ENCODE data around the gene PRIMA1. TPM values are rescaled to one million over a fixed set of nuclear protein-coding genes. Genes with fewer than 3 reads are reported as not detected.
"Not testable (repeated sequence)": the region's sequence is repeated elsewhere in the genome, so short reads cannot be mapped to it uniquely, and the experiment has no call there.

The PRIMA1 gene
- total RNA-seq, 1 donor from 2014 or later, result not detected

DNA sequence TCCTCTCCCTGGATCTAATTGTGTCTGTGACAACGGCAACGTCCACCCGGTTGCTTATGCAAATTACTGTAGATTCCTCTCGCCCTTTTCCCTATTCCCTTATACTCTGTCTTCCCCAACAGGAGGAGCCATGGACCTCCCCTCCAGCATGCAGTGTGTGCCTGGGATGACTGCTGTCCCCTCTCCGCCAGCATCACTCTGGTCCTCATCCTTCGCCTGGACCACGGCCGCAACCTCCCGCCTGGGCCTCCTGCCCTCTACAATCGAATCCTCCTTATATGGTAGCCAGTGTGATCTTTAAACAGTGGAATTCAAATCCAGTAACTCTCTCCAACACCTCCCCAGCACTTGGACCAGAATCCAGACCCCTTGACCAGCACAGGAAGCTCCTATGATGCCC, 30.6 kb upstream of the PRIMA1 start:
- Mint-ChIP-seq H3K4me1 (no peaks in the 10 kb centered on the region), H3K27ac (no peak overlapping the region), H3K4me3 (no peak overlapping the region), H3K27me3 (peaks cover 8% of the 10 kb centered on the region), H3K9me3 (peaks cover 21% of the 10 kb centered on the region), H3K36me3 (ENCODE audit: low read depth) (no peaks in the 10 kb centered on the region)
- DNase-seq, result no peak
- intact Hi-C loops (cut with micrococcal nuclease), result no loop called here
- CTCF ChIA-PET, result no interaction called here
- TF ChIP-seq, protein P1, sequence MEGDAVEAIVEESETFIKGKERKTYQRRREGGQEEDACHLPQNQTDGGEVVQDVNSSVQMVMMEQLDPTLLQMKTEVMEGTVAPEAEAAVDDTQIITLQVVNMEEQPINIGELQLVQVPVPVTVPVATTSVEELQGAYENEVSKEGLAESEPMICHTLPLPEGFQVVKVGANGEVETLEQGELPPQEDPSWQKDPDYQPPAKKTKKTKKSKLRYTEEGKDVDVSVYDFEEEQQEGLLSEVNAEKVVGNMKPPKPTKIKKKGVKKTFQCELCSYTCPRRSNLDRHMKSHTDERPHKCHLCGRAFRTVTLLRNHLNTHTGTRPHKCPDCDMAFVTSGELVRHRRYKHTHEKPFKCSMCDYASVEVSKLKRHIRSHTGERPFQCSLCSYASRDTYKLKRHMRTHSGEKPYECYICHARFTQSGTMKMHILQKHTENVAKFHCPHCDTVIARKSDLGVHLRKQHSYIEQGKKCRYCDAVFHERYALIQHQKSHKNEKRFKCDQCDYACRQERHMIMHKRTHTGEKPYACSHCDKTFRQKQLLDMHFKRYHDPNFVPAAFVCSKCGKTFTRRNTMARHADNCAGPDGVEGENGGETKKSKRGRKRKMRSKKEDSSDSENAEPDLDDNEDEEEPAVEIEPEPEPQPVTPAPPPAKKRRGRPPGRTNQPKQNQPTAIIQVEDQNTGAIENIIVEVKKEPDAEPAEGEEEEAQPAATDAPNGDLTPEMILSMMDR (IDR thresholded peaks at IDR 0.05), result no peak
- POLR2A ChIA-PET, result no interaction called here
- ATAC-seq (ENCODE audit: low read depth), result no peak

DNA sequence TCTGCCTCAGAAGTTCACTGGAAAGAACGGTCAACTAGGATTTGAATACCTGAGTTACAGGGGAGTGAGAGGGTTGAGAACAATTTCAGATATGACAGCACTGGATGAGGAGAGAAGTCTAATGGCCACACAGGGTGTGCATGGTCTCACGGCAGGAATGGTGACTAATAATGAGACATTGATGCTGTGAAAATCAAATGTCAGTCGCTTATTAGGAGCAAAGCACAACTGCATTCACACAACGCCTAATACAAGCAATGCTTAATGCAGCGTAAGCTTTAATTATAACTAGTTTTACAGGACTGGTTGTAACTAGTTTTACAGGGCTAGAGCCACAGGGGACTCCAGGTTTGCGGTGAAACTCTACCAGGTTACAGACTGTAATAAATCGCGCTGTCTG, 23.4 kb upstream of the PRIMA1 start:
- no peak for DNase-seq
- Mint-ChIP-seq H3K27ac (no peak overlapping the region), H3K4me1 (peaks cover 10% of the 10 kb centered on the region), H3K9me3 (peaks cover 26% of the 10 kb centered on the region), H3K4me3 (no peak overlapping the region), H3K27me3 (no peaks in the 10 kb centered on the region), H3K36me3 (ENCODE audit: low read depth) (no peaks in the 10 kb centered on the region)
- TF ChIP-seq, protein P1 (IDR thresholded peaks at IDR 0.05), result no peak
- POLR2A ChIA-PET, result no interaction called here
- ATAC-seq (ENCODE audit: low read depth), result no peak
- intact Hi-C loops (cut with micrococcal nuclease), result no loop called here
- CTCF ChIA-PET, result no interaction called here

DNA sequence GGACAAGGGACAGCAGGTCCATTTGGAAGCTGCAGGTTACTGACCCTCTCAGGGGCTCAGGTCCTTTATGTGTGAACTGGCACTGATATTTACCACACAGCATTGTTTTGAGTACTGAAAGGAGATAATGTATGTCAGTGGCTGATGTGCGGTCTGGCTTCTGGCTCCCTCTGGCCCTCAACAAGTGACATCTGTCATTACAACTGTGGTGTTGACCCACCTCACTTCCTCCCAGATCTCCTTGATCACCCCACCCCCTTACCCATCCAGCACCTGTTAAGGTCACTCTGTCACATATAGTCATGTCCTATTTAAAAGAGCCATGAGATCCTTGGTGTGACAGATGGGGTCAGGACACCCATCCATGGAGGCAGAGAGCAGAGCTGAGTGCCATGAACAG, 22.7 kb upstream of the PRIMA1 start:
- intact Hi-C loops (cut with micrococcal nuclease), result no loop called here
- ATAC-seq (ENCODE audit: low read depth) (no peak), DNase-seq (no peak)
- no peaks in the 10 kb centered on the region for H3K27me3 Mint-ChIP-seq
- ChIA-PET CTCF (no interaction called here), POLR2A (no interaction called here)
- no peak overlapping the region for H3K27ac Mint-ChIP-seq
- peaks cover 10% of the 10 kb centered on the region for H3K4me1 Mint-ChIP-seq
- peaks cover 24% of the 10 kb centered on the region for H3K9me3 Mint-ChIP-seq
- H3K36me3 Mint-ChIP-seq (ENCODE audit: low read depth), result no peaks in the 10 kb centered on the region
- TF ChIP-seq, protein P1 (IDR thresholded peaks at IDR 0.05), result no peak
- no peak overlapping the region for H3K4me3 Mint-ChIP-seq

DNA sequence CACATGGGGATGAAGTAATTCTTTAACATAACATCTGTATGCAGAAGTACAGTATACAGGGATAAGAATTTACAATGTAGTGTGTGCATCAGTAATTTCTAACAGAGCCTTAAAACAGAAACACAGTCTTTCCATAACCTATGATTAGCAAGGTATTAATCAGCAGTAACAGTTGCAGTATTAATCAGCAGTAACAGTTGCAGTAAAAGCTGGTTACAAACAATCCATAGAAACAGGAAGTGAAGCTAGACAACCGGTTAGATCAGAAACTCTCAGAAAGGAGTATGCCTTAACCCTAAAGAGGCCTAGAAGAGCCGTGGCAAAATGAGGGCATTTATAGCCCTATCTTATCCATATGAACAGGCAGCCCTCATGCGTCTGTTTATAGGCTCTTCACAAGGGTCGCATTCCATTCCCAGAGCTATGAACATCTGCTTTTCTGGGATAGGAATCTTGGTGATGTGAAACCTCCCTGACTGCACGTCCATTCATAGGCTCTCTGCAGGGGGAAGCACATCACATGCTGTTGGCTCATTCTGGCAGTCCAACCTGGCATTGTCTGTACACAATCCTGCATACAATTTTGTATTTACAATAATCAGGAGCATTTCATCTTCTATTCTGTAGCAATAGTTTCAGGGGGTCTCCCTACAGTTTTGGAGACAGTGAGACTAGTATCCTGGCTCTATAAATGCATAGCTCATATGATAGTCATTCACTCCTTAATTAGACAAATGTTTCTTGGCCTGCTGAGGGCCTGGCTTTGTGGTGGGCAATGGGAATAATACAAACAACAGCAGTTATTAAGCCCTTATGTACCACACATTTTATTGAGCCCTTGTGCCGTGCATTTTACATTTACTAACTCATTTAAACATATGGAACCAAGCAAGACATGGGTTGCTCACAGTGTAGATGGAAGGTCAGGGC, 21.5 kb upstream of the PRIMA1 start:
- H3K4me3 Mint-ChIP-seq; intact Hi-C loops (cut with micrococcal nuclease); ATAC-seq (ENCODE audit: low read depth); H3K27ac Mint-ChIP-seq; H3K4me1 Mint-ChIP-seq; CTCF ChIA-PET; DNase-seq; POLR2A ChIA-PET; H3K27me3 Mint-ChIP-seq; H3K36me3 Mint-ChIP-seq (ENCODE audit: low read depth): not testable (repeated sequence)
- peaks cover 14% of the 10 kb centered on the region for H3K9me3 Mint-ChIP-seq

DNA sequence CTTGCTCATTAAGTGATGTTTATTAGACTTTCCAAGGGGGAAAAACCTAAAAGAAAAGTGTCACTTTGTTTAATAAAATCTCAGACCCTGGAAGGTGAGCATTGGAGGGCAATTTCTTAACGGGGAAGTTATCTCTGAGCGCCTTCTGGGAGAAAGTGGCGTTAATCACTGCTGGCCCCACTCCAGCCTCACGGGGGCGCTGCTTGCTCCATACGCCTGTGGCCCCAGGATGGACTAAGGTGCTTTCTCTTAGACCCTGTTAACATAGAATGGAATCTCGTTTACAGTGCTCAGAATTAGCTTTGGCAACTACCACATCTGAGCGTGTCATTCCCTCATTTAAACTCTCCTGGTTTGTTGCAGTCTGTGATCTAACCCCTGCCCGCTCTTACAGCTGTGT, 16.4 kb upstream of the PRIMA1 start:
- ATAC-seq (ENCODE audit: low read depth), result no peak

More for the DNA sequence above, 16.4 kb upstream of the PRIMA1 start:
- Mint-ChIP-seq H3K36me3 (ENCODE audit: low read depth) (no peaks in the 10 kb centered on the region), H3K9me3 (no peaks in the 10 kb centered on the region), H3K4me3 (no peak overlapping the region), H3K27ac (no peak overlapping the region), H3K4me1 (peaks cover 8% of the 10 kb centered on the region), H3K27me3 (peaks cover 9% of the 10 kb centered on the region)
- intact Hi-C loops (cut with micrococcal nuclease), result no loop called here
- no peak for DNase-seq
- ChIA-PET CTCF (no interaction called here), POLR2A (no interaction called here)
- TF ChIP-seq, protein P1 (IDR thresholded peaks at IDR 0.05), result no peak
